OCI-LY1 (cell line): ENCODE data around the gene CTNND2.

ENCODE experiments used
- H2AFZ ChIP-seq: fragments of 200-600 bp; sonication (generic), shearing (Covaris generic); 2 replicates; pipeline ENCODE4 v1.6.0; 2014; ENCODE audit warnings: antibody characterized with exemption, mild to moderate bottlenecking, low read length
- H3F3A ChIP-seq: fragments of 200-600 bp; sonication (generic), shearing (Covaris generic); 2 replicates; pipeline ENCODE4 v1.6.0; 2014; ENCODE audit warnings: mild to moderate bottlenecking, antibody characterized with exemption, low read length, moderate library complexity; ENCODE audit not compliant: insufficient read depth
- H3K27ac ChIP-seq: fragments of 200-600 bp; sonication (generic); 2 replicates; pipeline ENCODE4 v1.5.1; 2014; ENCODE audit warnings: low read length, mixed run types, mild to moderate bottlenecking, low read depth; ENCODE audit not compliant: poor library complexity, severe bottlenecking
- H3K27me3 ChIP-seq: fragments of 200-600 bp; sonication (generic); 2 replicates; pipeline ENCODE4 v1.6.0; 2014; ENCODE audit warnings: antibody characterized with exemption, mild to moderate bottlenecking, low read length, moderate library complexity; ENCODE audit not compliant: insufficient read depth
- H3K36me3 ChIP-seq: fragments of 200-600 bp; sonication (generic); 2 replicates; pipeline ENCODE4 v1.6.1; 2014; ENCODE audit warnings: mild to moderate bottlenecking, antibody characterized with exemption, low read length, moderate library complexity, mixed read lengths; ENCODE audit not compliant: insufficient read depth
- H3K4me1 ChIP-seq: fragments of 200-600 bp; sonication (generic); 2 replicates; pipeline ENCODE4 v1.5.1; 2014; ENCODE audit warnings: mild to moderate bottlenecking, low read length, moderate library complexity; ENCODE audit not compliant: insufficient read depth, severe bottlenecking
- H3K4me2 ChIP-seq: fragments of 200-600 bp; sonication (generic), shearing (Covaris generic); 2 replicates; pipeline ENCODE4 v1.6.1; 2014; ENCODE audit warnings: low read length
- H3K4me3 ChIP-seq: fragments of 200-600 bp; sonication (generic); 2 replicates; pipeline ENCODE4 v1.5.1; 2014; ENCODE audit warnings: low read length, low read depth, mild to moderate bottlenecking, mixed read lengths; ENCODE audit not compliant: poor library complexity, severe bottlenecking
- H3K79me2 ChIP-seq: fragments of 200-600 bp; shearing (Covaris generic); 2 replicates; pipeline ENCODE4 v1.6.1; 2016; ENCODE audit warnings: mixed run types, low read length, mixed read lengths; ENCODE audit not compliant: insufficient read depth
- H3K9ac ChIP-seq: fragments of 200-600 bp; sonication (generic), shearing (Covaris generic); 2 replicates; pipeline ENCODE4 v1.6.1; 2014; ENCODE audit warnings: mild to moderate bottlenecking, low read length, mixed read lengths
- H3K9me2 ChIP-seq: fragments of 200-600 bp; sonication (generic), shearing (Covaris generic); 2 replicates; pipeline ENCODE4 v1.6.1; 2014; ENCODE audit warnings: low read depth, mild to moderate bottlenecking, low read length, mixed read lengths
- H3K9me3 ChIP-seq: fragments of 200-600 bp; shearing (Covaris generic); 2 replicates; pipeline ENCODE4 v1.6.1; 2014; ENCODE audit warnings: low read length, mixed read lengths
- H4K20me1 ChIP-seq: fragments of 200-600 bp; sonication (generic), shearing (Covaris generic); 2 replicates; pipeline ENCODE4 v1.6.0; 2016; ENCODE audit warnings: mild to moderate bottlenecking, low read length; ENCODE audit not compliant: insufficient read depth
- EZH2 ChIP-seq: fragments of 200-600 bp; sonication (generic), shearing (Covaris generic); IDR thresholded peaks from 2 replicates; pipeline ENCODE4 v1.8.0; 2017; ENCODE audit warnings: borderline replicate concordance, mixed run types, mild to moderate bottlenecking, antibody characterized with exemption, low read length, moderate library complexity, mixed read lengths
- TF ChIP-seq, protein P1 (sequence below): fragments of 200-600 bp; sonication (generic), shearing (Covaris generic); IDR thresholded peaks from 2 replicates; pipeline ENCODE4 v1.5.1; 2017; ENCODE audit warnings: mild to moderate bottlenecking, antibody characterized with exemption, low read length, moderate library complexity, mixed read lengths

The CTNND2 gene

GRCh38 chr5:11305245-11305644 is 599.0 kb downstream of the CTNND2 start:
- Histone ChIP-seq H3K4me1 (no peaks in the 10 kb centered on the region), H3K9me2 (no peaks in the 10 kb centered on the region), H3K27me3 (no peaks in the 10 kb centered on the region), H3K27ac (no peak overlapping the region), H2AFZ (no peak overlapping the region), H3K4me3 (no peak overlapping the region), H3K36me3 (no peaks in the 10 kb centered on the region), H3K9me3 (no peaks in the 10 kb centered on the region), H4K20me1 (no peaks in the 10 kb centered on the region), H3K9ac (no peak overlapping the region), H3F3A (no peaks in the 10 kb centered on the region), H3K4me2 (no peak overlapping the region), H3K79me2 (no peaks in the 10 kb centered on the region)
- TF ChIP-seq EZH2 = no peak
- TF ChIP-seq, protein P1, sequence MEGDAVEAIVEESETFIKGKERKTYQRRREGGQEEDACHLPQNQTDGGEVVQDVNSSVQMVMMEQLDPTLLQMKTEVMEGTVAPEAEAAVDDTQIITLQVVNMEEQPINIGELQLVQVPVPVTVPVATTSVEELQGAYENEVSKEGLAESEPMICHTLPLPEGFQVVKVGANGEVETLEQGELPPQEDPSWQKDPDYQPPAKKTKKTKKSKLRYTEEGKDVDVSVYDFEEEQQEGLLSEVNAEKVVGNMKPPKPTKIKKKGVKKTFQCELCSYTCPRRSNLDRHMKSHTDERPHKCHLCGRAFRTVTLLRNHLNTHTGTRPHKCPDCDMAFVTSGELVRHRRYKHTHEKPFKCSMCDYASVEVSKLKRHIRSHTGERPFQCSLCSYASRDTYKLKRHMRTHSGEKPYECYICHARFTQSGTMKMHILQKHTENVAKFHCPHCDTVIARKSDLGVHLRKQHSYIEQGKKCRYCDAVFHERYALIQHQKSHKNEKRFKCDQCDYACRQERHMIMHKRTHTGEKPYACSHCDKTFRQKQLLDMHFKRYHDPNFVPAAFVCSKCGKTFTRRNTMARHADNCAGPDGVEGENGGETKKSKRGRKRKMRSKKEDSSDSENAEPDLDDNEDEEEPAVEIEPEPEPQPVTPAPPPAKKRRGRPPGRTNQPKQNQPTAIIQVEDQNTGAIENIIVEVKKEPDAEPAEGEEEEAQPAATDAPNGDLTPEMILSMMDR = no peak

GRCh38 chr5:11304641-11305040 is 599.6 kb downstream of the CTNND2 start:
- no peaks in the 10 kb centered on the region for H3K9me2 ChIP-seq
- no peaks in the 10 kb centered on the region for H3K36me3 ChIP-seq
- H3F3A ChIP-seq = no peaks in the 10 kb centered on the region
- no peaks in the 10 kb centered on the region for H4K20me1 ChIP-seq
- no peak overlapping the region for H3K4me3 ChIP-seq
- H3K9me3 ChIP-seq = no peaks in the 10 kb centered on the region
- H3K4me2 ChIP-seq = no peak overlapping the region
- no peak overlapping the region for H3K27ac ChIP-seq
- no peaks in the 10 kb centered on the region for H3K79me2 ChIP-seq
- no peaks in the 10 kb centered on the region for H3K4me1 ChIP-seq
- H3K27me3 ChIP-seq = no peaks in the 10 kb centered on the region
- TF ChIP-seq, protein P1 = no peak
- TF ChIP-seq EZH2 = no peak
- H3K9ac ChIP-seq = no peak overlapping the region
- H2AFZ ChIP-seq = no peak overlapping the region

DNA sequence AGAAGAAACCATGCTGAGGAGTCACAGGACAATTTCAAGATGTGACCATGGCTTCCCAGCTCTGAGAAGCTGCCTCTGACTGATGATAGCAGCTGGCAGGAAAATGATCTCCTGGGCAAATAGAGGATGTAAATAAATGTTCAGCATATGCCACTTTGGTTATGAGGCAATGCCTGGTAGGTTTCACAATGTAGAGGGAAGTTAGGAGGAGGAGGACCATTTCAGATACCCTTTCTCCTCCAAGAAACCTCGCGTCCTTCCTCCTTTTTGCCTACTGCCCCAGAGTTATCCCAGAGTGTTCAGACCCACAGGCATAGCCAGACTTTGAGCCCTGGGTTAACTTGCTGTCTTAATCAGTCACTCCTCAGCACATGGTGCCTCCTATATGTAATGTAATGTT is 601.6 kb downstream of the CTNND2 start:
- TF ChIP-seq, protein P1 = no peak
- no peak for TF ChIP-seq EZH2
- H3K4me2 ChIP-seq = no peak overlapping the region
- no peaks in the 10 kb centered on the region for H3K4me1 ChIP-seq
- no peaks in the 10 kb centered on the region for H3K36me3 ChIP-seq
- H3K27ac ChIP-seq = no peak overlapping the region
- H4K20me1 ChIP-seq = no peaks in the 10 kb centered on the region
- no peaks in the 10 kb centered on the region for H3K27me3 ChIP-seq
- no peaks in the 10 kb centered on the region for H3K79me2 ChIP-seq
- H3K9me2 ChIP-seq = no peaks in the 10 kb centered on the region
- H3K4me3 ChIP-seq = no peak overlapping the region
- H2AFZ ChIP-seq = no peak overlapping the region
- H3K9ac ChIP-seq = no peak overlapping the region
- H3F3A ChIP-seq = no peaks in the 10 kb centered on the region
- no peaks in the 10 kb centered on the region for H3K9me3 ChIP-seq
